ENCODE data around the gene PLRG1. TPM values are rescaled to one million over a fixed set of nuclear protein-coding genes. Genes with fewer than 3 reads are reported as not detected.

The PLRG1 gene
- total RNA-seq, 2 donors from 2014 or later = 169 to 181 TPM

DNA sequence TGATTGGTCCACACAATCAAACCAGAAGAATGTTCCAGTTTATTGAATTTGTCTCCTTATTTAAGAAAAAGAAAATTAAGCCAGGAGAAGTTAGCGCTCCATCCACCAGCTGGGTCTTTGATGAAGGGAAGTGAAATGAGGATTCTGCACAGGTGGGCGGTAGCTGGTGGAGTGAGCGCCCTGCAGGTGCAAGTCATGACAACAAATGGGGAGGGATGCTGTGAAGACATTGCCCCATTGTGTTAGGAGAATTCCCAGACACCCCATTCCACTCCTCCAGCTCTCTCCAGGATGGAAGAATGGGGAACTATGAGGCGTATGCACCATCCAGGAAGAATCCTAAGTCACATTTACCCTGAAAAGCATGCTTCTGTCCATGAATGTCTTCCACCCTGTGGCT, 22.9 kb downstream of the PLRG1 start:
- Mint-ChIP-seq H3K36me3 (ENCODE audit: insufficient read depth in 2 of 2) (no peaks in the 10 kb centered on the region), H3K27me3 (ENCODE audit: low read depth) (peaks cover 11% of the 10 kb centered on the region), H3K27ac (no peak overlapping the region), H3K4me1 (ENCODE audit: low read depth) (no peaks in the 10 kb centered on the region), H3K4me3 (no peak overlapping the region), H3K9me3 (no peaks in the 10 kb centered on the region)
- no peak for ATAC-seq (replicated peaks in 1 of 2)
- DNase-seq = no peak

- no peak for ATAC-seq (replicated peaks in 1 of 2)
- Mint-ChIP-seq H3K9me3 (no peaks in the 10 kb centered on the region), H3K4me3 (no peak overlapping the region), H3K36me3 (ENCODE audit: insufficient read depth in 2 of 2) (no peaks in the 10 kb centered on the region), H3K27ac (no peak overlapping the region), H3K4me1 (ENCODE audit: low read depth) (no peaks in the 10 kb centered on the region), H3K27me3 (ENCODE audit: low read depth) (peaks cover 11% of the 10 kb centered on the region)
- DNase-seq = no peak
Measured at GRCh38 chr4:154526151-154526550, 24.0 kb downstream of the PLRG1 start.

DNA sequence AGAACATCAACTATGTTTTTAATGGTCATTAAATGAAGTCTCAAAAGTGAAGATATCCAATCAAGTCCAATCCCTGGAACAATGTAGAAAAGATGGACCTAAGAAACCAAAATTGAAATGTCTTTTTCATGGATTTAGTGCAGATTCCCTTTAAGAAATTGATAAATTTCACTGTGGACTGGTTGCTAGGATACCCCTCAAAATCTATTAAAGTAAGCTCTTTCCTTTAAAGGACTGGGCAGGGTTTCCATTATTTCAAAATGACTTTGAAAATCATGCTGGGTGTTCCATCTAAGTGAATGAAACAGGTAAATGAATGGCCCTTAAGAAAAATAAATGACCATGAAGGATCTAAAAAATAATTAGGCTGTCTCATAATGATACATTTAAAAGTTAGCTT, 28.6 kb downstream of the PLRG1 start:
- Mint-ChIP-seq H3K9me3 (no peaks in the 10 kb centered on the region), H3K27me3 (ENCODE audit: low read depth) (peaks cover 35% of the 10 kb centered on the region), H3K4me1 (ENCODE audit: low read depth) (no peaks in the 10 kb centered on the region), H3K36me3 (ENCODE audit: insufficient read depth in 2 of 2) (no peaks in the 10 kb centered on the region), H3K4me3 (no peak overlapping the region), H3K27ac (no peak overlapping the region)
- DNase-seq (no peak), ATAC-seq (replicated peaks in 1 of 2) (no peak)

DNA sequence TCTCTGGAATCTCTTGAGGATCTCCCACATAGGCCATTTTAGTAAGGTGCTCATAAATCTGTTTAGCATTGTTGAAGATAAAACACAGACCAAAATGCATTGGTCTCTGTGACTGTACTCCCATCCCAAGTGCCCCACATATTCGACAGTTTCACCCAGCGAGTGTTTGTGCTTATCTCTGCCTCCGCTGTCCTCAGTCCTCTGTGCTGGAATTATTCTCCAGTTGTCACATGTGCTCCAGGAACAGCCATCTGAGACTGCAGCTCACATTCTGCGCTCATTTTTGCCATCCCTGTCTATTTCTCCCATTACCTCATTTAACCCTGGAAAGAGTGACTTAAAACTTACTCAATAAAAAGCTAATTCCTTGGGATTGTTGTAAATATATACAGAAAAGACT, 31.0 kb downstream of the PLRG1 start:
- H3K9me3 Mint-ChIP-seq = no peaks in the 10 kb centered on the region
- DNase-seq (no peak), ATAC-seq (replicated peaks in 1 of 2) (no peak)
- no peaks in the 10 kb centered on the region for H3K36me3 Mint-ChIP-seq (ENCODE audit: insufficient read depth in 2 of 2)
- peaks cover 35% of the 10 kb centered on the region for H3K27me3 Mint-ChIP-seq (ENCODE audit: low read depth)
- no peaks in the 10 kb centered on the region for H3K4me1 Mint-ChIP-seq (ENCODE audit: low read depth)
- H3K4me3 Mint-ChIP-seq = no peak overlapping the region
- H3K27ac Mint-ChIP-seq = no peak overlapping the region

GRCh38 chr4:154517591-154517990, 32.6 kb downstream of the PLRG1 start:
- ATAC-seq (replicated peaks in 1 of 2) = no peak
- Mint-ChIP-seq H3K4me1 (ENCODE audit: low read depth) (no peaks in the 10 kb centered on the region), H3K4me3 (no peak overlapping the region), H3K36me3 (ENCODE audit: insufficient read depth in 2 of 2) (no peaks in the 10 kb centered on the region), H3K9me3 (no peaks in the 10 kb centered on the region), H3K27me3 (ENCODE audit: low read depth) (peaks cover 42% of the 10 kb centered on the region), H3K27ac (no peak overlapping the region)
- no peak for DNase-seq

GRCh38 chr4:154516318-154517029, 33.7 kb downstream of the PLRG1 start:
- ATAC-seq (replicated peaks in 1 of 2) (no peak), DNase-seq (no peak)
- Mint-ChIP-seq H3K4me1 (ENCODE audit: low read depth) (no peaks in the 10 kb centered on the region), H3K27ac (no peak overlapping the region), H3K36me3 (ENCODE audit: insufficient read depth in 2 of 2) (no peaks in the 10 kb centered on the region), H3K4me3 (no peak overlapping the region), H3K27me3 (ENCODE audit: low read depth) (peaks cover 42% of the 10 kb centered on the region), H3K9me3 (no peaks in the 10 kb centered on the region)

DNA sequence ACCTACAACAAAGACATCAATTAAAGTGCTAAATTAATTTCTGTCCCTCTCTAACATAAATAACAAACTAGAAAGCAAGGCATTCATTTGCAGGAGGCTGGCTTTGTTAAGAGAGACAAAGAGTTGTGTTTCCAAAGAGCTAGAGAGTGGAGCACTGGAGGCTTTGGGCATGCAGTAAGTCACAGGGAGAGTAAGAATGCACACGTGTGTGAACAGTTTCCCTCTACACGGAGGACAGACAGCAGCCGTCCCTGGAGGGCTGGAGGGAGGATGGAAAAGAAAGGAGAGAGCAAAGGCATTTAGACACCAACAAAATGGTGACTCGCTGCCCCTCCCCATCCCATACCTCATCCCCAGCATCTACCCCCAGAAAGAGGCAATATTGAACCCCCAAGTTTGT, 38.2 kb downstream of the PLRG1 start:
- peaks cover 44% of the 10 kb centered on the region for H3K27me3 Mint-ChIP-seq (ENCODE audit: low read depth)
- DNase-seq (no peak), ATAC-seq (replicated peaks in 1 of 2) (no peak)
- no peak overlapping the region for H3K27ac Mint-ChIP-seq
- H3K4me1 Mint-ChIP-seq (ENCODE audit: low read depth) = no peaks in the 10 kb centered on the region
- no peaks in the 10 kb centered on the region for H3K9me3 Mint-ChIP-seq
- no peaks in the 10 kb centered on the region for H3K36me3 Mint-ChIP-seq (ENCODE audit: insufficient read depth in 2 of 2)
- H3K4me3 Mint-ChIP-seq = no peak overlapping the region

- Mint-ChIP-seq H3K4me3 (no peak overlapping the region), H3K27me3 (ENCODE audit: low read depth) (peaks cover 43% of the 10 kb centered on the region), H3K27ac (no peak overlapping the region), H3K9me3 (no peaks in the 10 kb centered on the region), H3K4me1 (ENCODE audit: low read depth) (no peaks in the 10 kb centered on the region), H3K36me3 (ENCODE audit: insufficient read depth in 2 of 2) (no peaks in the 10 kb centered on the region)
- no peak for DNase-seq
- ATAC-seq (replicated peaks in 1 of 2) = no peak
Measured at GRCh38 chr4:154511548-154511947, 38.7 kb downstream of the PLRG1 start.

- peaks cover 55% of the 10 kb centered on the region for H3K27me3 Mint-ChIP-seq (ENCODE audit: low read depth)
- DNase-seq (no peak), ATAC-seq (replicated peaks in 1 of 2) (no peak)
- H3K4me1 Mint-ChIP-seq (ENCODE audit: low read depth) = no peaks in the 10 kb centered on the region
- H3K9me3 Mint-ChIP-seq = no peaks in the 10 kb centered on the region
- H3K36me3 Mint-ChIP-seq (ENCODE audit: insufficient read depth in 2 of 2) = no peaks in the 10 kb centered on the region
- H3K27ac Mint-ChIP-seq = no peak overlapping the region
- no peak overlapping the region for H3K4me3 Mint-ChIP-seq
Measured at GRCh38 chr4:154507156-154507555, 43.0 kb downstream of the PLRG1 start.

DNA sequence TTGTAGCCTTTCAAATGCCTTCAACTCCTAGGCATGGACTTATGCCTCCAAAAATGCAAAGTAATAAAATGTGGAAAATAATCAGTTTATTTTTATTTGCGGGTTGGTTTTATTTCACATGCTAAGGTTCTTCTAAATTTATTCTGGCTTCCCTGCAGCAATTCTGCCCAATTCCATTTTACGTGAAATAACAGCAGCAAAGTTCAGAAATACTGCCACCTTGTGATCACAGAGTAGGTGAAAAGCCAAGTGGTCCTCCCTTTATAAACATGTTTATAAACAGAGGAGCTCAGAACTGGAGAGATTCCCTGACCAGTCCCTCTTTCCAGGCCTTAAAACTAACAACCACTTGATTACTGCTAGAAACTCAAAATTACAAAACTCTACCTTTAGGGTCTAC, 43.9 kb downstream of the PLRG1 start:
- no peaks in the 10 kb centered on the region for H3K4me1 Mint-ChIP-seq (ENCODE audit: low read depth)
- H3K36me3 Mint-ChIP-seq (ENCODE audit: insufficient read depth in 2 of 2) = no peaks in the 10 kb centered on the region
- peaks cover 59% of the 10 kb centered on the region for H3K27me3 Mint-ChIP-seq (ENCODE audit: low read depth)
- no peak for ATAC-seq (replicated peaks in 1 of 2)
- H3K9me3 Mint-ChIP-seq = no peaks in the 10 kb centered on the region
- no peak overlapping the region for H3K4me3 Mint-ChIP-seq
- no peak overlapping the region for H3K27ac Mint-ChIP-seq
- DNase-seq = no peak

DNA sequence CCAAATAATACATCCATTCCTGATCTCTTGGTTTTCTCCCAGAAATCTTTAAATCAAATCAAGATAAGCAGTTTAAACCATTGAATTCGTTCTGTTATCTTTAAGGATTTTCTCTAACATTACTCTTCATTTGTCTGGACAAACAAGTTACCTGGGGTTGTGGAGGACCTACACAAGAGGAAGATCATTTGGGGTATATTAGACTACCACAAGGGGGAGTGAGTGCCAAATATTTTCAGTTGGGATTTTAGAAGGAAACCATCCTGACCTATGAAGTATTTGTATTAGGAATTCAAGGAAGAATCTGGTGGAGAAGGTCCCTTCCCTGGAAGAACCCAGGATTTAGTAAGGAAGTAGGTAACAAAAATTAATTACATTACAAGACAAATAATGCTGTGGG, 46.6 kb downstream of the PLRG1 start:
- ATAC-seq (replicated peaks in 1 of 2) (no peak), DNase-seq (no peak)
- Mint-ChIP-seq H3K27ac (no peak overlapping the region), H3K9me3 (no peaks in the 10 kb centered on the region), H3K4me1 (ENCODE audit: low read depth) (no peaks in the 10 kb centered on the region), H3K4me3 (no peak overlapping the region), H3K27me3 (ENCODE audit: low read depth) (peaks cover 50% of the 10 kb centered on the region), H3K36me3 (ENCODE audit: insufficient read depth in 2 of 2) (no peaks in the 10 kb centered on the region)

GRCh38 chr4:154502111-154502510, 48.1 kb downstream of the PLRG1 start:
- Mint-ChIP-seq H3K27ac (no peak overlapping the region), H3K9me3 (no peaks in the 10 kb centered on the region), H3K27me3 (ENCODE audit: low read depth) (peaks cover 53% of the 10 kb centered on the region), H3K4me1 (ENCODE audit: low read depth) (no peaks in the 10 kb centered on the region), H3K36me3 (ENCODE audit: insufficient read depth in 2 of 2) (no peaks in the 10 kb centered on the region), H3K4me3 (no peak overlapping the region)
- ATAC-seq (replicated peaks in 1 of 2) (no peak), DNase-seq (no peak)

GRCh38 chr4:154497889-154498288, 52.3 kb downstream of the PLRG1 start:
- Mint-ChIP-seq H3K9me3 (no peaks in the 10 kb centered on the region), H3K4me1 (ENCODE audit: low read depth) (no peaks in the 10 kb centered on the region), H3K36me3 (ENCODE audit: insufficient read depth in 2 of 2) (no peaks in the 10 kb centered on the region), H3K4me3 (no peak overlapping the region), H3K27me3 (ENCODE audit: low read depth) (peaks cover 48% of the 10 kb centered on the region), H3K27ac (no peak overlapping the region)
- no peak for DNase-seq
- no peak for ATAC-seq (replicated peaks in 1 of 2)

DNA sequence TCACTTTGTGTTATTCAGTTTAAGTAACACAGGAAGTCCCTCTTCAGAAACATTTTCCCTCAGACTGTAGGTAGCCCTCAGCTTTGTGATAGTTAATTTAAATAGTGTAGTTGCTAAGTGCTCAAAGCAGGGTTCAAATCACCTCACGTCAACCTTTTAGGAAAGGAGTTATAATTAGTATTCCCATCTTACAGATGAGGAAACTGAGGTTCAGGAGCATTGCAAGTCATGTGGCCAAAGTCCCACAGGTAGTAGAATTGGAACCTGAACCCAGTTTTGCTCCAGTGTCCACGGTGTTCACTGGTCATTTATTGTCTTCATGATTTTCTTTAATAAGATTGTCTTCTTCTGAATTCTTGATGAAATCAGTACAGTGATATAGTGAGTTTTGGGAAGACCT, 54.3 kb downstream of the PLRG1 start:
- peaks cover 0 to 2% of the 10 kb centered on the region in 2 donors for H3K36me3 Mint-ChIP-seq (ENCODE audit: insufficient read depth in 2 of 2)
- no peak for DNase-seq
- H3K27ac Mint-ChIP-seq = no peak overlapping the region
- peaks cover 59% of the 10 kb centered on the region for H3K27me3 Mint-ChIP-seq (ENCODE audit: low read depth)
- H3K4me3 Mint-ChIP-seq = no peak overlapping the region
- no peaks in the 10 kb centered on the region for H3K9me3 Mint-ChIP-seq
- no peak for ATAC-seq (replicated peaks in 1 of 2)
- peaks cover 11% of the 10 kb centered on the region for H3K4me1 Mint-ChIP-seq (ENCODE audit: low read depth)
